ENCODE results near the gene CPEB1.

The CPEB1 gene

DNA sequence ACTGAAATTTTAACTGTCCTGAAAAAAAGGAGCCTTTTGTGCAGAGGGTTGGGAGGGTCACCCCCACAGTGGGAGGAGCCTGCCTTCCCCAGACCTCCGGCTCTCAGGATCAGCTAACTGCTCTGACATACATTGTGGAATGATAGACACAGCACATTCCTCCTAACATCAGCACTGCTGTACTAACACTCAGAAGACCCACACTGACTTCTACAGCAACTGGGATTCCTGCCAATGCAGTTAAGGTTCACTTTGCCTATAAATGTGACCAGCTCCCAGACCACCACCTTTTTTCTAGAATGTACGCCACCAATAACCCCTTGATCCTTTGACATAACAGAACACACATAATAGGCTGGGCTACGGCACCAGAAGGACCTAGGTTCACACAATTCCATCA, 3.2 kb downstream of the CPEB1 start:
- no peaks in the 10 kb centered on the region for H3K79me2 ChIP-seq (ENCODE audit: insufficient read depth, low read depth)
- 0 out of 2 replicates have a peak, but pooled peaks cover 3% of the 10 kb centered on the region for H4K20me1 ChIP-seq (ENCODE audit: insufficient read depth)
- H2AFZ ChIP-seq (ENCODE audit: low read depth) = no peak overlapping the region
- no peak overlapping the region for H3K27ac ChIP-seq
- H3K4me3 ChIP-seq (IDR thresholded peaks at IDR 0.05; ENCODE audit: insufficient read depth, low read depth, low read length) = no peak overlapping the region
- H3K9ac ChIP-seq = no peak overlapping the region
- TF ChIP-seq, protein P1, sequence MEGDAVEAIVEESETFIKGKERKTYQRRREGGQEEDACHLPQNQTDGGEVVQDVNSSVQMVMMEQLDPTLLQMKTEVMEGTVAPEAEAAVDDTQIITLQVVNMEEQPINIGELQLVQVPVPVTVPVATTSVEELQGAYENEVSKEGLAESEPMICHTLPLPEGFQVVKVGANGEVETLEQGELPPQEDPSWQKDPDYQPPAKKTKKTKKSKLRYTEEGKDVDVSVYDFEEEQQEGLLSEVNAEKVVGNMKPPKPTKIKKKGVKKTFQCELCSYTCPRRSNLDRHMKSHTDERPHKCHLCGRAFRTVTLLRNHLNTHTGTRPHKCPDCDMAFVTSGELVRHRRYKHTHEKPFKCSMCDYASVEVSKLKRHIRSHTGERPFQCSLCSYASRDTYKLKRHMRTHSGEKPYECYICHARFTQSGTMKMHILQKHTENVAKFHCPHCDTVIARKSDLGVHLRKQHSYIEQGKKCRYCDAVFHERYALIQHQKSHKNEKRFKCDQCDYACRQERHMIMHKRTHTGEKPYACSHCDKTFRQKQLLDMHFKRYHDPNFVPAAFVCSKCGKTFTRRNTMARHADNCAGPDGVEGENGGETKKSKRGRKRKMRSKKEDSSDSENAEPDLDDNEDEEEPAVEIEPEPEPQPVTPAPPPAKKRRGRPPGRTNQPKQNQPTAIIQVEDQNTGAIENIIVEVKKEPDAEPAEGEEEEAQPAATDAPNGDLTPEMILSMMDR (conservative IDR thresholded peaks at IDR 0.05; ENCODE audit: low read depth, low read length) = no peak
- H3K4me2 ChIP-seq = no peak overlapping the region
- no peaks in the 10 kb centered on the region for H3K36me3 ChIP-seq (ENCODE audit: insufficient read depth)
- no peaks in the 10 kb centered on the region for H3K4me1 ChIP-seq (ENCODE audit: low read depth, poor library complexity, severe bottlenecking)
- no peaks in the 10 kb centered on the region; the same call in 1 of the 2 replicates for H3K27me3 ChIP-seq (ENCODE audit: insufficient read depth, low read depth)

GRCh38 chr15:82642656-82643055, 4.5 kb downstream of the CPEB1 start:
- H3K4me3 ChIP-seq (IDR thresholded peaks at IDR 0.05; ENCODE audit: insufficient read depth, low read depth, low read length) = no peak overlapping the region
- no peak overlapping the region for H3K4me2 ChIP-seq
- no peaks in the 10 kb centered on the region for H3K79me2 ChIP-seq (ENCODE audit: insufficient read depth, low read depth)
- 0 out of 2 replicates have a peak, but pooled peaks cover 3% of the 10 kb centered on the region for H4K20me1 ChIP-seq (ENCODE audit: insufficient read depth)
- no peaks in the 10 kb centered on the region for H3K36me3 ChIP-seq (ENCODE audit: insufficient read depth)
- H3K27ac ChIP-seq = no peak overlapping the region
- H3K27me3 ChIP-seq (ENCODE audit: insufficient read depth, low read depth) = no peaks in the 10 kb centered on the region
- TF ChIP-seq, protein P1 (conservative IDR thresholded peaks at IDR 0.05; ENCODE audit: low read depth, low read length) = no peak
- no peak overlapping the region for H3K9ac ChIP-seq
- no peaks in the 10 kb centered on the region for H3K4me1 ChIP-seq (ENCODE audit: low read depth, poor library complexity, severe bottlenecking)
- no peak overlapping the region for H2AFZ ChIP-seq (ENCODE audit: low read depth)

- Histone ChIP-seq H3K27me3 (ENCODE audit: insufficient read depth, low read depth) (no peaks in the 10 kb centered on the region), H3K4me3 (IDR thresholded peaks at IDR 0.05; ENCODE audit: insufficient read depth, low read depth, low read length) (no peak overlapping the region), H3K27ac (no peak overlapping the region), H2AFZ (ENCODE audit: low read depth) (no peak overlapping the region), H3K79me2 (ENCODE audit: insufficient read depth, low read depth) (no peaks in the 10 kb centered on the region), H3K4me2 (no peak overlapping the region), H3K9ac (no peak overlapping the region), H4K20me1 (ENCODE audit: insufficient read depth) (0 out of 2 replicates have a peak, but pooled peaks cover 3% of the 10 kb centered on the region), H3K36me3 (ENCODE audit: insufficient read depth) (no peaks in the 10 kb centered on the region), H3K4me1 (ENCODE audit: low read depth, poor library complexity, severe bottlenecking) (no peaks in the 10 kb centered on the region)
- TF ChIP-seq, protein P1 (conservative IDR thresholded peaks at IDR 0.05; ENCODE audit: low read depth, low read length) = no peak
Measured at GRCh38 chr15:82641129-82641798, 5.9 kb downstream of the CPEB1 start.

DNA sequence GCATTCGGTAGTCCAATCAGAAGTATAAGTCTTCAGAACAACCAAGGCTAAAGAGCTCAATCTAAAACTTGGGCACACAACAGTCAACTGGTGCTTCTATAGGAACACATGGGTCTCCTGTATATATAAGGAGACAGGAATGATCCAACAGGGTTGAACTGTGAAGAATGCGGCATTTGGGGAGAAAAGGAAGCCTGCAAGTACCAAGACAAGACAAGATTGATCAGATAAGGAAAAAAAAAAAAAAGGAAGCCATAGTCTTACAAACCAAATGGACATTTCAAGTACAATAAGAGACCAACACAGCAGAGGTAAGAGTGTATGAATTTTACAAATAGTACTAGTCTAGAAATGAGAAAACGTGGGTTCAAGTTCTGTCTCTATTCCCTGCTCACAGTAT, 6.5 kb downstream of the CPEB1 start:
- no peak overlapping the region for H3K4me2 ChIP-seq
- no peak overlapping the region for H3K9ac ChIP-seq
- no peaks in the 10 kb centered on the region for H3K79me2 ChIP-seq (ENCODE audit: insufficient read depth, low read depth)
- H3K27ac ChIP-seq = no peak overlapping the region
- no peaks in the 10 kb centered on the region for H3K4me1 ChIP-seq (ENCODE audit: low read depth, poor library complexity, severe bottlenecking)
- H4K20me1 ChIP-seq (ENCODE audit: insufficient read depth) = 0 out of 2 replicates have a peak, but pooled peaks cover 3% of the 10 kb centered on the region
- no peaks in the 10 kb centered on the region for H3K27me3 ChIP-seq (ENCODE audit: insufficient read depth, low read depth)
- H2AFZ ChIP-seq (ENCODE audit: low read depth) = no peak overlapping the region
- TF ChIP-seq, protein P1 (conservative IDR thresholded peaks at IDR 0.05; ENCODE audit: low read depth, low read length) = no peak
- H3K4me3 ChIP-seq (IDR thresholded peaks at IDR 0.05; ENCODE audit: insufficient read depth, low read depth, low read length) = no peak overlapping the region
- H3K36me3 ChIP-seq (ENCODE audit: insufficient read depth) = no peaks in the 10 kb centered on the region
